Mesodermal cell (in vitro differentiated cells): Measurements from ENCODE around the gene ODF4.
"Not testable (repeated sequence)": the region's sequence is repeated elsewhere in the genome, so short reads cannot be mapped to it uniquely, and the experiment has no call there.

Source experiments
- H3K27ac ChIP-seq: 2 replicates; pipeline ENCODE4 v1.7.0; 2013; ENCODE audit warnings: mild to moderate bottlenecking, low read depth, low read length, moderate library complexity; ENCODE audit not compliant: severe bottlenecking
- H3K36me3 ChIP-seq: 2 replicates; pipeline ENCODE4 v1.7.1; 2013; ENCODE audit warnings: mild to moderate bottlenecking, low read length, moderate library complexity; ENCODE audit not compliant: control insufficient read depth, insufficient read depth
- H3K4me1 ChIP-seq: one replicate; pipeline ENCODE4 v1.7.1; 2013; ENCODE audit warnings: mild to moderate bottlenecking, low read length; ENCODE audit not compliant: insufficient read depth, control insufficient read depth, poor library complexity, severe bottlenecking
- H3K4me3 ChIP-seq: 2 replicates; pipeline ENCODE4 v1.7.0; 2013; ENCODE audit warnings: low read length, control low read depth, mild to moderate bottlenecking; ENCODE audit not compliant: insufficient read depth, poor library complexity, severe bottlenecking; ENCODE audit errors: extremely low read depth
- H3K9me3 ChIP-seq: 2 replicates; pipeline ENCODE4 v1.7.1; 2013; ENCODE audit warnings: mild to moderate bottlenecking, low read length, moderate library complexity; ENCODE audit not compliant: control insufficient read depth
- WGBS, 2 experiments: methylation state at CpG; one replicate each; pipeline ENCODE4 v1.1.5; 2013; ENCODE audit warnings: missing lambda C conversion rate in 2 of 2; ENCODE audit not compliant: insufficient coverage in 2 of 2; 5-methylcytosine and 5-hydroxymethylcytosine counted together

The ODF4 gene

GRCh38 chr17:8347001-8347400 is 7.4 kb downstream of the ODF4 start:
- H3K4me1 ChIP-seq, H3K36me3 ChIP-seq, H3K4me3 ChIP-seq, H3K9me3 ChIP-seq, H3K27ac ChIP-seq: not testable (repeated sequence)
- 95 to 97% methylated on average over 13 to 16 of the region's 25 CpGs for WGBS, 2 experiments

GRCh38 chr17:8350339-8350738 is 10.7 kb downstream of the ODF4 start:
- 80 to 89% methylated on average over 5 to 7 of the region's 7 CpGs for WGBS, 2 experiments
- Histone ChIP-seq H3K36me3 (no peaks in the 10 kb centered on the region), H3K4me1 (no peaks in the 10 kb centered on the region), H3K27ac (no peak overlapping the region), H3K4me3 (no peak overlapping the region), H3K9me3 (no peaks in the 10 kb centered on the region)

GRCh38 chr17:8353736-8354135 is 14.1 kb downstream of the ODF4 start:
- no peak overlapping the region for H3K27ac ChIP-seq
- WGBS, 2 experiments = 80 to 85% methylated on average over 3 to 5 of the region's 7 CpGs

GRCh38 chr17:8354236-8354635 is 14.6 kb downstream of the ODF4 start:
- no peaks in the 10 kb centered on the region for H3K36me3 ChIP-seq
- peaks cover 3% of the 10 kb centered on the region for H3K4me1 ChIP-seq
- WGBS, 2 experiments = 95 to 97% methylated on average over 5 to 6 of the region's 8 CpGs
- H3K27ac ChIP-seq = no peak overlapping the region
- no peak overlapping the region for H3K4me3 ChIP-seq
- no peaks in the 10 kb centered on the region for H3K9me3 ChIP-seq

More at GRCh38 chr17:8353736-8354135, 14.1 kb downstream of the ODF4 start:
- Histone ChIP-seq H3K4me3 (no peak overlapping the region), H3K4me1 (no peaks in the 10 kb centered on the region), H3K9me3 (no peaks in the 10 kb centered on the region), H3K36me3 (no peaks in the 10 kb centered on the region)

GRCh38 chr17:8357910-8358309 is 18.3 kb downstream of the ODF4 start:
- WGBS, 2 experiments = 89 to 100% methylated on average over 1 to 2 of the region's 3 CpGs
- Histone ChIP-seq H3K36me3 (no peaks in the 10 kb centered on the region), H3K27ac (no peak overlapping the region), H3K4me1 (peaks cover 25% of the 10 kb centered on the region), H3K4me3 (no peak overlapping the region), H3K9me3 (no peaks in the 10 kb centered on the region)

- Histone ChIP-seq H3K4me3 (no peak overlapping the region), H3K27ac (peak overlapping the region; percentile 77), H3K36me3 (no peaks in the 10 kb centered on the region), H3K9me3 (no peaks in the 10 kb centered on the region), H3K4me1 (peaks cover 25% of the 10 kb centered on the region)
- WGBS, 2 experiments = 57 to 100% methylated on average over 1 of the region's 5 CpGs
Observed at GRCh38 chr17:8359769-8360168, 20.1 kb downstream of the ODF4 start.

GRCh38 chr17:8360260-8360659 is 20.6 kb downstream of the ODF4 start:
- Histone ChIP-seq H3K4me1 (peaks cover 25% of the 10 kb centered on the region), H3K27ac (peak overlapping the region; percentile 77), H3K36me3 (no peaks in the 10 kb centered on the region), H3K9me3 (no peaks in the 10 kb centered on the region), H3K4me3 (no peak overlapping the region)
- WGBS, 2 experiments = 0 to 83% methylated on average over 1 of the region's 3 CpGs

- Histone ChIP-seq H3K27ac (peak overlapping the region; percentile 62), H3K4me3 (no peak overlapping the region), H3K4me1 (peaks cover 25% of the 10 kb centered on the region), H3K9me3 (no peaks in the 10 kb centered on the region), H3K36me3 (no peaks in the 10 kb centered on the region)
- 75 to 86% methylated on average over 1 to 2 of the region's 3 CpGs for WGBS, 2 experiments
Observed at GRCh38 chr17:8360751-8361150, 21.1 kb downstream of the ODF4 start.

- Histone ChIP-seq H3K9me3 (no peaks in the 10 kb centered on the region), H3K4me1 (peaks cover 36% of the 10 kb centered on the region), H3K36me3 (no peaks in the 10 kb centered on the region), H3K27ac (no peak overlapping the region), H3K4me3 (no peak overlapping the region)
- WGBS, 2 experiments = 90 to 95% methylated on average over 3 to 4 of the region's 4 CpGs
Observed at GRCh38 chr17:8362651-8363332, 23.2 kb downstream of the ODF4 start.

GRCh38 chr17:8365143-8365542 is 25.5 kb downstream of the ODF4 start:
- Histone ChIP-seq H3K4me1 (peaks cover 24% of the 10 kb centered on the region), H3K36me3 (peaks cover 19% of the 10 kb centered on the region), H3K9me3 (no peaks in the 10 kb centered on the region), H3K4me3 (no peak overlapping the region), H3K27ac (no peak overlapping the region)
- 100% methylated on average over 1 of the region's 1 CpG for WGBS, 2 experiments

GRCh38 chr17:8366231-8366630 is 26.6 kb downstream of the ODF4 start:
- peaks cover 13% of the 10 kb centered on the region for H3K4me1 ChIP-seq
- H3K4me3 ChIP-seq = no peak overlapping the region
- no peak overlapping the region for H3K27ac ChIP-seq
- H3K36me3 ChIP-seq = peaks cover 23% of the 10 kb centered on the region
- WGBS, 2 experiments = 88% methylated on average over 1 of the region's 2 CpGs; no CpG with 5 or more reads in 1 of the 2 experiments
- H3K9me3 ChIP-seq = no peaks in the 10 kb centered on the region
